ENCODE results near the gene ZMYM4. TPM values are rescaled to one million over a fixed set of nuclear protein-coding genes. Genes with fewer than 3 reads are reported as not detected.

The ZMYM4 gene
- total RNA-seq, 4 donors from 2014 or later = 19.7 to 84.9 (median 49.9) TPM

DNA sequence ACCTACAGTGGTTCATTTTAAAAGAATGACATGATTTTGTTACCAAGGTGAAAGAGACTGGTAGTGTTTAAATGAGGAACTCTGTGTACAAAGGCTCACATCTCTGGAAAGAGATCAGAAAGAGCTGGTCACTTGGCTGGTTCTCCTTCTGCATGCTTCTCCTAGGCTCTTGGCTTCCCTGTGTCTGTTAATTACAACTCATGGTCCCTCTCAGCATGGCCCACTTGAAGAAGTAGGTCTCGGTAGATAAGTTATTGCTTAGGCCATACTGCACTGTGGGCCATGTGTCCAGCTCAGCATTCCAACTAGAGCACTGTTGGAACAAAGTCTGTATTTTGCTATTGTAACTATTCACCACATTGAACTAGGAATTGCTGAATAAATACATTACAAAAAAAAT lies 197.6 kb downstream of the ZMYM4 start:
- no peak for DNase-seq
- intact Hi-C loops (cut with DNase I; ENCODE audit: low total_unique reads) = no loop called here
- no peaks in the 10 kb centered on the region for H3K27me3 ChIP-seq
- no peaks in the 10 kb centered on the region for H3K4me1 ChIP-seq
- no peaks in the 10 kb centered on the region for H3K9me3 ChIP-seq
- no peak for TF ChIP-seq POLR2A (IDR thresholded peaks at IDR 0.05)
- TF ChIP-seq, protein P1, sequence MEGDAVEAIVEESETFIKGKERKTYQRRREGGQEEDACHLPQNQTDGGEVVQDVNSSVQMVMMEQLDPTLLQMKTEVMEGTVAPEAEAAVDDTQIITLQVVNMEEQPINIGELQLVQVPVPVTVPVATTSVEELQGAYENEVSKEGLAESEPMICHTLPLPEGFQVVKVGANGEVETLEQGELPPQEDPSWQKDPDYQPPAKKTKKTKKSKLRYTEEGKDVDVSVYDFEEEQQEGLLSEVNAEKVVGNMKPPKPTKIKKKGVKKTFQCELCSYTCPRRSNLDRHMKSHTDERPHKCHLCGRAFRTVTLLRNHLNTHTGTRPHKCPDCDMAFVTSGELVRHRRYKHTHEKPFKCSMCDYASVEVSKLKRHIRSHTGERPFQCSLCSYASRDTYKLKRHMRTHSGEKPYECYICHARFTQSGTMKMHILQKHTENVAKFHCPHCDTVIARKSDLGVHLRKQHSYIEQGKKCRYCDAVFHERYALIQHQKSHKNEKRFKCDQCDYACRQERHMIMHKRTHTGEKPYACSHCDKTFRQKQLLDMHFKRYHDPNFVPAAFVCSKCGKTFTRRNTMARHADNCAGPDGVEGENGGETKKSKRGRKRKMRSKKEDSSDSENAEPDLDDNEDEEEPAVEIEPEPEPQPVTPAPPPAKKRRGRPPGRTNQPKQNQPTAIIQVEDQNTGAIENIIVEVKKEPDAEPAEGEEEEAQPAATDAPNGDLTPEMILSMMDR (IDR thresholded peaks at IDR 0.05) = no peak
- H3K4me3 ChIP-seq = no peak overlapping the region
- H3K36me3 ChIP-seq = no peaks in the 10 kb centered on the region
- no peak overlapping the region for H3K27ac ChIP-seq

DNA sequence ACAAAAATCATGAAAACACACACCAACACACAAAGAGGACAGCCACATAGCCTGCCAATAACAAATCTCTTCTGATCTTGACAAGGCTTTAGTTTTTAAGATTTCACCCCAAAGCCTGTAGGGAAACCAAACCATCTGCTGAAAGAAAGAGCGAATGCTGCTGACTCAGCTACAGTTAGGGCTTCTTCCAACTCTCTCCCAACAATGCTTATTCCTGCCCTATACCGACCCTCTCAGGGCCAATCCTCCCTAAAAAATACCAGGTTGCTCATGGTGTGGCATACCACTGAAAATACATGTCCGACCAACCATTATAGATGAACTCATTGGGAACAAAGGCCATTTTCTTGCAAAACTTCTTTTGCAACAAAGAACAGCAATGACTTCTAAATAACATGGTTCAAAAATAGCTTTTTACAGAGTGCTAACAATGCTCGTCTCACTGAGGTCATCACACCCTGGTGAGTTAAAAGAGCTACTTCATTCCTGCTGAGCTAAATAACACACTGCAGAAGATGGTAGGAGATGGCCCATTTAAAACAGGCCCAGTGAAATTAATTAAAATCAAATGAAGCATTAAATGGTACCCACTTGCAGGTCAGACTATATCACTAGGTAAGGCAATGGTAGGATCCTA lies 202.6 kb downstream of the ZMYM4 start:
- no peaks in the 10 kb centered on the region for H3K4me1 ChIP-seq
- no peaks in the 10 kb centered on the region for H3K27me3 ChIP-seq
- intact Hi-C loops (cut with DNase I; ENCODE audit: low total_unique reads) = no loop called here
- no peak overlapping the region for H3K27ac ChIP-seq
- H3K36me3 ChIP-seq = no peaks in the 10 kb centered on the region
- TF ChIP-seq, protein P1 (IDR thresholded peaks at IDR 0.05) = no peak
- no peak for TF ChIP-seq POLR2A (IDR thresholded peaks at IDR 0.05)
- H3K4me3 ChIP-seq = no peak overlapping the region
- no peaks in the 10 kb centered on the region for H3K9me3 ChIP-seq
- no peak for DNase-seq

Small RNA genes within 50 kb of the gene (small RNA-seq; reads per million reads assigned to genes)
- not detected for gene RF00091

Other genes with a start within 250 kb of the ZMYM4 start
- gene ZMYM6, start 236.8 kb upstream of the ZMYM4 start, total RNA-seq = 10 to 100 TPM; 13.5 to 41.1 (median 21.5) TPM
- gene ZMYM1, start 189.3 kb upstream of the ZMYM4 start, total RNA-seq = 10 to 100 TPM; 25.9 to 56.0 (median 39.6) TPM
- gene SFPQ, start 75.6 kb upstream of the ZMYM4 start, total RNA-seq = 100 to 1,000 TPM in 3 of 4 donors, 10 to 100 TPM in 1; 82.1 to 310 (median 200) TPM